Measurements from ENCODE around the gene TMPRSS13.
"Not testable (repeated sequence)": the region's sequence is repeated elsewhere in the genome, so short reads cannot be mapped to it uniquely, and the experiment has no call there.

TMPRSS13 gene

GRCh38 chr11:117928446-117929141, 608 bp downstream of the TMPRSS13 start:
- no peak for FAIRE-seq

DNA sequence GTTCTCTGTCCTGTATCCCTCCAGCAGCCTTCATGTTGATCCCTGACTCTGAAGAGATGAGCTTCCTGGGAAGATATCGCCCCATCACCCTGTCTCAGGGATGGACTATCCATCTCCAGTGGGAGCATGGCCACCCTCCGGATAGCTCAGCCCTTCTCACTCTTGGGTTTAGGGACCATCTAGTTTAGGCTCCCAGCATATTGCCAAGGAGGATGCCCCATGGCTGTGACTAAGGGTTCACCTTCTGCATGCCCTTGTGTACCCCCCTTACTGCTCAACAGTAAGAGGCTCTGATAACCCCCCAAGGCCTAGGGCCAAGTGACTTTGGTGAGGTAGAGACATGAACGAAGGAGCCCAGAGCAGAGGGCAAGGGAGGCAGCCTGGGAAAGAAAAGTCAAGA, 1.3 kb downstream of the TMPRSS13 start:
- no peak for FAIRE-seq

- FAIRE-seq = not testable (repeated sequence)
Observed at GRCh38 chr11:117926166-117926565, 3.0 kb downstream of the TMPRSS13 start.

GRCh38 chr11:117925198-117925925, 3.8 kb downstream of the TMPRSS13 start:
- no peak for FAIRE-seq

DNA sequence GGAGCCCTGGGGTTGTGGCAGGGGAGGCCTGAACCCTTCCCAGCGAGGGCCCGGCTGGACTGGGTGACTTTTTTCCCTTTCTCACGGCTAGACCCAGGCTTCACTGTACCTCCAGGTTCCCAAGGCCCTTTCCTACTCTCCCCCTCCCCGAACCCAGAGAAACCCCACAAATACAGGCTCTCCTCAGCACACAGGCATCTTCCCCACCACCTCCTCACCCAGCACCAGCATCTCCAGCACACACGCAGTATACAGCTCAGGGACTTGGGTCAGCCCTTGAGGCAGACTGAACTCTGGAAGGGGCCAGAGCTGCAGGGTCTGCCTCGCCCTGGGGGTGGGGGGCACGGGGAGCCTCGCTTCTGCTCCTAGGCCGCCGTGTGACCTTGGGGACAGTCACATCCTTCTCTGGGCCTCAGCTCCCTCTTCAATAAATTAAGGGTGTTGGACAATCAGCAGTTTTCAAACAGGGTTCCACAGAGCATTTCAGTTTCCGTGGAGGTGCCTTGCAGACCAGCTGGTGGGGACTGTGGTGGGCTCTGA, 4.5 kb downstream of the TMPRSS13 start:
- FAIRE-seq = no peak

GRCh38 chr11:117923773-117924172, 5.4 kb downstream of the TMPRSS13 start:
- FAIRE-seq = no peak

GRCh38 chr11:117923275-117923674, 5.9 kb downstream of the TMPRSS13 start:
- no peak for FAIRE-seq

- FAIRE-seq = no peak
Observed at GRCh38 chr11:117921893-117922292, 7.3 kb downstream of the TMPRSS13 start.

DNA sequence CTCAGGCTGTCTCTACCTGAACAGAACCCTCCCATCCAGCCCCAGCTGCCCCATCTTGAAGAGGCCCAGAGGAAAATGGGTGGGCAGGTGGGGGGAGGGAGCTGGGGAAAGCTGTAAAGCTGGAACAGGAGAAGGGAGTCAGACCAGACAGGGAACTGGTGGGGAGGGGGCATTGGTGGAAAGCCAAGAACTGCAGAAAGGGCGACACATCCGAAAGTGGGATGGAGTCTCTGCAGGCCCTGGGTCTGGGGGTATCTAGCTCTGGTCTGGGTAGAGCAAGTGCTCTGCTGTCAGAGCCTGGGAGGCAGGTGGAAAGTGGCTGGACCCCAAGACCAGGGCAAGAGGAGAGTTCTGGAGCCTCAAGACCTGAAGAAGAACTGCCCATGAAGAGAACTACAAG, 7.7 kb downstream of the TMPRSS13 start:
- no peak for FAIRE-seq

DNA sequence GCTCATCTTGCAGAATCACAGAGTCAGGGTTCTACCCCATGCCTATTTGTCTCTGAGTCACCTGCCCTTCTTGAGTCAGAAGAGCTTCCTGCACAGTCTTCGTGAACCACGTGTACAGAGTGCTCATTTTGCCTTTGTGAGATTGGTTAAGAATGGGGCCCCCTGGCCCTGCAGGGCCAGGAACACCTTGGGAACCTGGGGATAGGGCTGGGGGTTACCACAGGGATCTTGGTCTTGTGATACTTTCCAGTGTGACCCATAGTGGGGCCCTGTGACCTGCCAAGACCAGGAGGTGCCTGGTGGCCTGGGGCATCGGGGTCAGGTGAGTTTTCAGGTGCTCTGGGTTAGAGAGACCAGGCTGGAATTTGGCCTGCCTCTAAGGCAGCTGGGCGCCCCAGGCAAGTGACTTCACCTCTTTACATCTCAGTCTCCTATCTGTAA, 9.4 kb downstream of the TMPRSS13 start:
- FAIRE-seq = no peak

- no peak for FAIRE-seq
Observed at GRCh38 chr11:117919341-117919740, 9.9 kb downstream of the TMPRSS13 start.

- FAIRE-seq = no peak
Observed at GRCh38 chr11:117918366-117919255, 10.6 kb downstream of the TMPRSS13 start.

DNA sequence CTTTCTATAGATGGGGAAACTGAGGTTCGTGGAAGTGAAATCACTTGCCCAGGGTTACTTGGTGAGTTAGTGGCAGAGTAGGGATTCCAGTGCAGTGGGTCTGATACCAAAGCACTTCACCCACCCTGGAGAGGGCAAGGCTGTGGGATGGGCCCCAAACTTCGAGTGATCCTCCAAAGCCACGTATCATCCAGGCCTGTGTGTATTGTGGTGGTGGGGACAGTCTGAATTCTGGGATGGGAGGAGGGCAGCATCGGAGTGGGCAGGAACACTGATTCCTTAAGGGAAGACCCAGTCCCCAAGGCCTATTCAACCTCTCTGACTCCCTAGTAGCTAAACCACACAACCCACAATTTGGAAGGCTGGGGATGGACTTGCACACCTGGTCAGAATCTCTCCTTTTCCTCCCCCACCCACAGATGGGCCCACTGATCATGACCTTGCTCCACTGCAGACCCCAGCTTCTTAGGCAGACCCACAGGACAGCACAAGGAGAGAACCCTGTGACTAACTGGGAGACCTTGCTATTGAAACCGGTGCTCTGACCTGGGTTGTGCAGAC, 11.5 kb downstream of the TMPRSS13 start:
- no peak for FAIRE-seq

GRCh38 chr11:117916956-117917355, 12.2 kb downstream of the TMPRSS13 start:
- no peak for FAIRE-seq

DNA sequence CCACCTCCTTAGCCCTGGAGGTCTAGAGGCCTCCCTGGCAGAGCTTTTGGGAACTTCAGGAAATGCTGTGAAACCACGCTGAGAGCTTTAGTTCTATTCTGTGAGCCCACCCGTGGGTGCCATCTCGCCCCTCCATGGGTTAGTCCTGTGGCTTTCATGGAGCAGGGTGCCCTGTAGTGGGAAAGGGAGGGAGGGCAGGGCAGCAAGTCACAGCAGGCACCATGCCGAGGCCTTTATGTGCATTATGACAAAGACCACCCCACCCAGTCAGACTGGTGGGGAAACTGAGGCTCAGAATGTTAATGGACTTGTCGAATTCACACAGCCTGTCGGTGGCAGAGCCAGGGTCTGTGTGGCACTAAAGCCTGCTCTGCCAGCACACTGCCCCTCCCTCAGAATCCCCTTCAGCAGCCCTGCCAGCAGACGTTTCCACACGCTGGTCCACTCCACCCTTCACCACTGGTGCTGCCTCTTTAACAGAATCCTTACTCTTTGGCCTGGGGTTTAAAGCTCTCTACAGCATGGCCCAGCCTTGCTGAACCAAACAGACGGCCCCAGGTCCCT, 13.4 kb downstream of the TMPRSS13 start:
- no peak for FAIRE-seq

- FAIRE-seq = no peak
Observed at GRCh38 chr11:117914991-117915618, 14.1 kb downstream of the TMPRSS13 start.

DNA sequence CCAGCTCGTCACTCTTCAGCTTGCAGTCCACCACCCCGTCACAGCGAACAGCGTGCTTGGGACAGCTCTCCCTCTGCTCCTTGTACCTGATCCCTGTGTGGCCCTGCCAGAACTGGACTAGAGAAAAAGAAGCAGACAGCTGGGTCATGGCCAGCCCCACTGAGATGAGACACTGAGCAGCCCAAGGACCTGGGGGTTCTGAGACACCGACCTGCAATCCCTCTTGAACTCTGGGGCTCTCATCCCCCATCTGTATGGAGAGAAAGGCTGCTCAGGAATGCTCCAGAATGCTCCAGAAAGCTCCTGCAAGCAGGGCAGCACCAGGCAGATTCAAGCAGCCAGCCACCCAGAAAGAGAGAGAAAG, 14.8 kb downstream of the TMPRSS13 start:
- no peak for FAIRE-seq

- no peak for FAIRE-seq
Observed at GRCh38 chr11:117913736-117914397, 15.3 kb downstream of the TMPRSS13 start.

DNA sequence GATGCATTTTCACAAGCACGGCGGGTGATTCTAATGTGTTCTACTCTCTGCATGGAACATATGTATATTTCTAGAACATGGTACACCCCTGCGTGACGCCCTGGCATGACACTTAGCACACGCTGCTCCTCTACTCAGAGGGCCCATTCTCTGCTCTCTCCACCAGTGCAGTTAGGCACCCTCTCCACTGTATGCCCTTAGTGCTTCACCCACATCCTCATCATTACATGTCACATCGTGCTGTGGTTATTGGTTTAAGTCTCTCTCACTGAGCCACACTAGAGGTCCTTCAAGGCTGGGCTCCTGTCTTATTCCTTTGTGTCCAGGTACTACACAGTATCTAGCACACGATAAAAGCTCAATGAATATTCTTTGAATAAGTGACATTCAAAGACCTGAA, 16.7 kb downstream of the TMPRSS13 start:
- no peak for FAIRE-seq

DNA sequence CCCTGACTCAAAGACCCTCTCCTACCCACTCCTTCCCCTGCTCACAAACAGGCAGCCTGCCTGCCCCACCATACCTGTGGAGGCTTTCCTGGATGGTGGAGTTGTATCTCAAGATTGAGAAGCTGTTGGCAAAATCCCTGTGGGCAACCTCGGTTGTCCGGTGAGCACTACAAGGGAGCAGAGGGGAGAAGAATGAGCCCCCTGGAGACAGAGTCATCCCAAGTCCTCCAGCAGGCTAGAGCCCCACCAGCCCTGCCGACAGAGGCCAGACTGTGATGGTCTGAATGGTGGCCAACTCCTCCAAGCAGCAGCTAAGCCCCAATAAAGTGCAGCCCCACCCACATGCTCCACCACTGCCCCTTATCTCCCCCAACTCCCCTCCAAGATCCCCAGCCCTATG, 17.5 kb downstream of the TMPRSS13 start:
- FAIRE-seq = no peak

- no peak for FAIRE-seq
Observed at GRCh38 chr11:117910941-117911655, 18.1 kb downstream of the TMPRSS13 start.

Data from islet of Langerhans (tissue), 1 donor.